Anterior cingulate cortex (tissue), 58 donors: Measurements from ENCODE around the gene APOBR.
"Not testable (repeated sequence)": the region's sequence is repeated elsewhere in the genome, so short reads cannot be mapped to it uniquely, and the experiment has no call there.

Experiments
- DNase-seq, 58 donors: peaks; one replicate each; lab custom pipeline; 2025; lab: John Stamatoyannopoulos, UW

APOBR gene, protein sequence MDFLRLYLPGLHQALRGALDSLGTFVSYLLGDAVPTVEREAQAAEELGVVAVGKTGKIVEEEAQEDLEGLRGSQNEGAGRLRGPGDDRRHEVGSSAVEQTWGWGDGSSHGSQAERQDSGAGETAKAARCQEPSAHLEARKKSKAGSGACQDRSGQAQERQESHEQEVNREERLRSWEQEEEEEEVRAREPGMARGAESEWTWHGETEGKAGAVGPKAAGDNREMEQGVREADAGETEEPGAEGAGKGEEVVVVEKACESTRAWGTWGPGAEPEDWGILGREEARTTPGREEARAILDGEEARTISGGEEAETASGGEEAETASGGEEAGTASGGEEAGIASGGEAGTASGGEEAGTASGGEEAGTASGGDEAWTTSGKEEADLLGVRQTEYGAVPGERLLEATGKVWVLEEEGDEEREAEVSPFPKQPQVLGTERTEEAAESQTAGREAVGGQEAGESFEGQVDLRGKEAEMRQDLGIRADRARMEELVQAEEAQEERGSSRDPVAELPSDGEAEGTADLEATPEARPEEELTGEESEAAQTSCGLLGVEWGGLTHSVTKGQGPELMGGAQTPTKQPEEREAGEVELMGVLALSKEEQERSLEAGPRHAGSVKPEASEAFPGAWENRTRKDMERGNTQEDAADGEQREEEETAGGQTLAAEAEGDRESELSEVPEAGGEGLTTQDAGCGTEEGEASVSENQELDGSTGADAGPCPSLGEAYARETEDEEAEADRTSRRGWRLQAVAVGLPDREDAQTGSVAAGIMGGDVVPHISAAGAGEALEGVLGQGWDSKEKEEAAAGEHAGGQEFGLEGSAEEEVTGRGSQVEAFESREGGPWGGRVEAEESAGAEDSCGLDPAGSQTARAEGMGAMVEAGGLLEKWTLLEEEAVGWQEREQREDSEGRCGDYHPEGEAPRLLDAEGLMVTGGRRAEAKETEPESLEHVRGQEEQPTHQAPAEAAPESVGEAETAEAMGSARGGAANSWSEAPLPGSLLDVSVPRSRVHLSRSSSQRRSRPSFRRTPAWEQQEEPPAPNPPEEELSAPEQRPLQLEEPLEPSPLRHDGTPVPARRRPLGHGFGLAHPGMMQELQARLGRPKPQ

DNA sequence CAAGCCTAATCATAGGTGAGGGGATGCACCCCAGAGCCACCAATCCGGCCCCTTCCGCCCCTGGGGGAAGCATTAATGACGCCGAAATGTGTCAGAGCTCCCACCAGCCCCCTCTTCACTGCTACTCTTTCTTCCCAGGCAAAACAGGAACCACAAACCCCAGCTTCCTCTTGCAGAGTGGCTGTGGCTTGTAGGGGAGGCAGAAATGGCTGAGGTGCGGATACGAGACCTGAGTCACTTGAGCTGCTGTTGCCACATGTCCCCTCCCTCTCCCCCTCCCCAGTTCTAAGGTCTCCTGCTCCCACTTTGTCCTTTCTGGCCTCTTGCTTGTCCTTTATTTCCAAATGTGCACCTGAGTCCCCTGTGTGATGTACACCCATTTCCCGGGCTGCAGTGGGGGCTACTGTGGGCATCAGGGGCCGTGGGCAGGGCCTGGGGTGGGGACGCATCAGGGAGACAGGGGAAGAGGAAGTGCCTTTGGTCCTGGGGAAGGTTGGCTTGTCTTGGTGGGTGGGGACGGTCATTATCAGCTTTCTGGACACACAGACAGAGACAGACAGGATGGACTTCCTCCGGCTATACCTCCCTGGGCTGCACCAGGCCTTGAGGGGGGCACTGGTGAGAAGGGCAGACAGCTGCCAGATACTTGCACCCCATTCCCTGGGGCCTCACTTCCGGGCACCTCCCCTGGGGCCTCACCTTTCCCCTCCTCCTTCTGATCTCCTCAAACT lies at the start of gene APOBR:
Gene APOBR (plus strand): TSS at position 523 of the 731 bp plus-strand sequence. CDS start 39 bp downstream, at position 562.
- peak in 16 of 58 donors; percentile 2 to 54 (median 12) for DNase-seq

DNA sequence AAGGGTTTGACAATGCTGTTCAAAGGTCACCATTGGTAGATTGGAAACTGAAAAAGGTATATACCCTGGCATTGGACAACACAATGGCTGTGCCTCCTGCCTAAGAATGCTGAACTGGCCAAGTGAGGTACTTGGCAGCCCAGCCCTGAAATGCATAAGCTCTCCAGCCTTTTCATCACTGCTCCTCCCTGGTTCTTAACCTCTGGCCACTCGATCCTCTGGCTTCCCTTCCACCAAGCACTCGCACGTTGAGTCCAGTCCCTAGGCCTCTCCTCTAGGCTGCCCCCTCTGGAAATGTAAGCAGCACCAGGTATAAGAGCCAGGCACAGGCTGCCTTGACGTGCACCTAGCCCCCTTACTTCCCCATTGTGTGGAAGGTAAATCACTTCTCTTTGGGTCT lies 48.1 kb upstream of the APOBR start:
- DNase-seq, result not testable (repeated sequence)

DNA sequence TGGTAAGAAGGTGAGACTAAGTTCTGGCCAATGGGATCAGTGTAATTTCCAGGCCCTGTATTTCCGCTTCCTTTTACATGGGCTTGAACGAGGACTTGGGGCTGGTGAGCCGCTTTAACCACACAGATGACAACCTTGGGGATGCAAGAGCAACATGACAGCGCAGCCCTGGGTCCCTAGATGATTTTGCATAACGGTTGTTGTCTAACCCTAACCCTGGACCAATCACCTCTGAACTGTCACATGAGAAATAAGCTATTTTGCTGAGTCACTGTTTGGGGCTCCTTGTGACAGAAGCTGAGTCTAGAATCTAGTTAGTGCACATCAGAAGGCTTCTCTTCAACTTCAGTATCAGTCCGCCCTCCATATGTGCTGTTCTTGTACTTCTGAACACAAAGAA lies 47.4 kb upstream of the APOBR start:
- DNase-seq, result not testable (repeated sequence)

DNA sequence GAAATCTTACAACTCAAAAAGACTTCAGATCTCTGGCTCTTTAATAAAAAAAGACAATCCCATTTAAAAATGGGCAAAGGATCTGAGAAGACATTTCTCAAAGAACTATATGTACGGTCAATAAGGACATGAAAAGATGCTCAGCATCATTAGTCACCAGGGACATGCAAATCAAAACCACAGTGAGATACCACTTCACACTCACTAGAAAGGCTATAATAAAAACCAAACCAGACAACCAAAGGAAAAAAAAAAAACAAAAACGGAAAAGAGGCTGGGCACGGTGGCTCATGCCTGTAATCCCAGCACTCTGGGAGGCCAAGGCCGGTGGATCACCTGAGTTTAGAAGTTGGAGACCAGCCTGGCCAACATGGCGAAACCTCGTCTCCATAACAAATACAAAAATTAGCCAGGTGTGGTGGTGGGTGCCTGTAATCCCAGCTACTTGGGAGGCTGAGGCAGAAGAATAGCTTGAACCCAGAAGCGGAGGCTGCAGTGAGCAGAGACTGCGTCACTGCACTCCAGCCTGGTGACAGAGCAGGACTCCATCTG lies 20.7 kb upstream of the APOBR start:
- no peak for DNase-seq

DNA sequence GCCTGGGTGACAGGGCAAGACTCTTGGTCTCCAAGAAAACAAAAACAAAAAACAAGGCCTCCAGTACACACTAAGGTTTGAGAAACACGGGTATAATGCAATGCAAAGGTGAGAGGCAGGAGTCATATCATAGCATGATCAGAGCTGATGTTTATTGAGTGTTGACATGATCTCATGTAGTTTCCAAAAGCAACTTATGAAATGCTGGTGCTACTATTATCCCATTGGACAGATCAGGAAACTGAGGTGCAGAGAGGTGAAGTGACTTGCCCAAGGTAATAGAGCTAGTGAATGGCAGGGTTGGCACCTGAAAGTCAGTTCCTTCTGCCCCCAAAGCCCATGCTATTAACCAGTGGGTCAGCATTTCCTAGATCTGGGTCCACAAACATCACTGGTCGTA lies 19.2 kb upstream of the APOBR start:
- no peak for DNase-seq

DNA sequence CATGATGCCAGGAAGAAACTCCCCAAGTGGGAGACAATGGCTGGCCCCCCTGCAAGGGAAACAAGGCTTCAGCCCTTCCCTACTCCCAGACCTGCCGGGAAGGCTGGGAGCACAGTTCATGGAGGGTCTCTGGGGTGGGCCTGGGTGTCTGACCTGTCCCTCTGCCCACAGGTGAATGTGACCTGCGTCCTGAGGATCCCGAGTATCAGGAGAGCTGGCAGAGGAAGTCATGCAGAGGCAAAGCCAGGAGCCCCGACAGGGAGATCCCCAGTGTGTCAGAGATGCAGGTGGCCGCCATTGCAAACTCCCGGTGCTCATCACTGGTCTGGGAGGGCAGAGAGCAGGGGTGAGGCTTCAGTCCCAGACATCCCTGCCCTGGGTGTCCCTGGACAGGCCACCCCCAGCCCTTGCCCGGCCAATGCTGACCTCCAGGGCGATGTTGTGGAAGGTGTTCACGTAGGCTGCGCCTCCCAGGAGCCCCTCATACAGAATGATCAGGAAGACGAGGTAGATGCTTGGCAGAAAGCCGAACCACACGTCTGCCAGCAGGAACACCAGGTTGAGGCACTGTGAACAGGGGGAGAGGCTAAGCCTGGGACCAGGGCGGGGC lies 17.0 kb upstream of the APOBR start:
- DNase-seq, result no peak

DNA sequence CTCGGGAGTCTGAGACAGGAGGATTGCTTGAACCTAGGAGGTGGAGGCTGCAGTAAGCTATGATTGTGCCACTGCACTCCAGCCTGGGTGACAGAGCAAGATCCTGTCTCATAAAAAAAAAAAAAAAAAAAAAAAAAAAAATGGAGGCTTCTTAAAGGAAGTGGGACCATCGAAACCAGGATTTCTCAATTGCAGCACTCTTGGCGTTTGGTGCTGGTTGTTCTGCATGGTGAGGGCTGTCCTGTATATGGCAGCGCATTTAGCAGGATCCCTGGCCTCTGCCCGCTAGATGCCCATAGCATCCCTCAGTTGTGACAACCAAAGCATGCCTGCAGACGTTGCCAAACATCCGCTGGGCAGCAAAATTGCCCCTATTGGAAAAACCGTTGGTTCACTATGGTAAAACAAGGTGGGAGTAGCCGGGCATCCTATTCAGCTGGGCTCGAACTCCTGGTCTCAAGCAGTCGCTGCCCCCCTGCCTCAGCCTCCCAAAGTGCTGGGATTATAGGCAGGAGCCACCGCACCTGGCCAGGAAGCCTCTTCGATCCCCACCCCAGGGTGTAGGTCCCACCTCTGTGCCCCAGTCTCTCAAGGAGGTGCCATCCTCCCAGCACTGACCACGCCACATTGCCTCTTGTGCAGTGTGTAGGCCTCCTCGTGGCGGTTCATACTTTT lies 15.8 kb upstream of the APOBR start:
- DNase-seq, result no peak

DNA sequence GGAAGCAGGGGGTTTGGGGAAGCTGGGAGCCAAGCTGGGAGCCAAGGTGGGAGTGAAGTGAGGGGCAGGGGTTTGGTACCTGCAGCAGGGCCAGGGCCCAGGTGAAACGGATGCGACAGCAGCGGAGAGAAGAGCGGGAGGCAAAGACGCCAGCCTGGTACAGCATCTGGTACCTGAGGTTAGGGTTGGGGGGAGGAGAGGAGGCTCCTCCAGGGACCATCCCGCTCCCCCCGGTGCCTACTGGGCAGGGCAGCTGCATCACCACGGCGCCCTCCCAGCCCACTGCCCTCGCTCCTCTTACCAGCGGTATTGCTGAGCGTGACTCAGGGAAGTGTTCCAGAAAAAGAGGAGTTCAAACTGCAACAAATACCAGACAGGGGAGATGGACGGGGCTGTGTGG lies 12.4 kb upstream of the APOBR start:
- no peak for DNase-seq

DNA sequence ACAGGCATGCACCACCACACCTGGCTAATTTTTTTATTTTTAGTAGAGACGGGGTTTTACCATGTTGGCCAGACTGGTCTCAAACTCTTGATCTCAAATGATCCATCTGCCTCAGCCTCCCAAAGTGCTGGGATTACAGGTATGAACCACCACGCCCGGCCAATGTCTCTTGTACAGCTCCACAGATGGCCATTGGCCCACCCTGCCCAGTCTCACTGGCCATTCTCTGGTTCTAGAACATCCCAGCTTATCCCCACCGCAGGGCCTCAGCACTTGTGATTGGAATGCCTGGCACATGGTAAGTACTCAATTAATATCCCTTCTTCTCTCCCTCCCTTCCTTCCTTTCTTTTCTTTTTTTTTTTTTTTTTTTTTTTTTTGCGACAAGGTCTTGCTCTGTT lies 11.1 kb upstream of the APOBR start:
- DNase-seq, result not testable (repeated sequence)

DNA sequence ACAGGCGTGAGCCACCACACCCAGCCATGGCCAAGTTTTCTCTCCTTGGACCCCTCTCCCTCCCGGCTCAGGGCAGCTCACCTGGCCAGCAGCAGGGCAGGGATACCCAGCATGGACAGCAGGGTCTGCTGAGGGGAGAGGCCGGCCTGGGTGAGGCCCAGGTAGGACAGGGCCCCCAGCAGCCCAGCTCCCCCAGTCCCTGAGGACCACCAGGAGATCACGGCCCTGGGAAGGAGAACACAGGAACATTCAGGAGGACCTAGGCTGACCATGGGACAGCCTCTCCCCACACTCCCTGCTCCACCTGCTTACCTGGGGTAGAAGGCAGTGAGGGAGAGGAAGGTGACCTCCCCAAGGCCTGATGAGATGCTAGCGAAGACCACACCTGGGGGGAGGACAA lies 8.2 kb upstream of the APOBR start:
- DNase-seq, result no peak

DNA sequence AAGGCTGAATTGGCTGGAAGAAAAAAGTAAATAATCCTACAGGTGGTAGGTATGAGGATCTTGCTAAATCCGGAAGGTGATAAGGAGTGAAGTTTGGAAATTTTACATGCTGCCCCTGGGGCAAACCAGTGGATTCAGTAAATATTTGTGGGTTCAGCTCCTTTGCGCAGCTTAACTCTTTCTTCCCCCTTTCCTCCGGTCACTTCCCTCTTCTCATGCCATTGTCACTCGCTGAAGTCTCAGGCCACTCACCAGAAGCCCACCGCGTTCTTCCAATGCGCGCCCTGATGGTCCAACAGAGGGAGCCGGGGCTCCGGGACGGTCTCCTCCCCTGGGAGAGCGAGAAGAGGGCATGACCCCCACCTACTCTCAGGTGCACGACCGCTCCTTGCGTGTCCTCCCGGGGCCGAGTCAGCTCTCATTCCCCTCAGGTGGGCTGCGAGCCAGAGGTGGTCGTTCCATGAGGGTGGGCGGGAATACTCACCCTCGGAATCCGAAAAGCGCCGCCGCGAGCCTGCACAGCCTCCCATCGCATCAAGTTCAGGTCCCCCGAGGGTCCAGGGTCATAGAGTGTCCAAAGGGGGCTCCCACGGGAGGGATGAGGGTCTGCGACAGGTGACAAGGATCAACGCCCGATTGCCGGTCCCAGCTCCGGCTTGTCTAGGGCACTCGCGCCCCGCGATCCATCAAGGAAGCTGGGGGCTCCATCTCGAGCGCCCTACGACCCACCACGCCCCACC lies 3.0 kb upstream of the APOBR start:
- peak in 22 of 58 donors; percentile 11 to 68 (median 44) for DNase-seq

DNA sequence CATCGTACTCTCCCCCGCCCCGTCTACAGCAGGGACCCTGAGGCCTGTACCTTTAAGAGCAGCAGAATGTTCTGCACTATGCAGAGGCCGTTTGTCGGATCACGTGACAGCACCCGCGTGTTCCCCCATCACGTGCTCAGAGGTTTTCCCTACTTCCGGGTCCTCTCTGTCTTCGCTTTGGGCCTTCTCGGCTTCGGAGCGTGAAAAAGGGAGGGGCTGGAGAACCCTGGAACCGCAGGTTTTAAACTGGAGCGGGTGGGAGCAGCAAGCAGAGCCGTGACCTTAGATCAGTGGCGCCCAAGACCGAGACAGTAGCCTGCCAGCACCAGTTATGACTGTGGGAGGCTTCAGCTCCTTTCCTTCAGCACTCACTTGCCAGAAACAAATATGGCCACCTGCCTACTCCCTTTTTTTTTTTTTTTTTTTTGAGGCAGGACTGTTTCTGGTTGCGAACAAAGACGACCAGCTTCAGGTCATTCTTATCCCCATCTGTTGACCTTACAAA lies 2.4 kb upstream of the APOBR start, which contains the start of gene CLN3:
Gene CLN3 (minus strand): TSS at position 105 of the 505 bp plus-strand sequence. CDS start 315 bp downstream, outside the sequence.
- DNase-seq, result peak; percentile 45 to 94 (median 90)

DNA sequence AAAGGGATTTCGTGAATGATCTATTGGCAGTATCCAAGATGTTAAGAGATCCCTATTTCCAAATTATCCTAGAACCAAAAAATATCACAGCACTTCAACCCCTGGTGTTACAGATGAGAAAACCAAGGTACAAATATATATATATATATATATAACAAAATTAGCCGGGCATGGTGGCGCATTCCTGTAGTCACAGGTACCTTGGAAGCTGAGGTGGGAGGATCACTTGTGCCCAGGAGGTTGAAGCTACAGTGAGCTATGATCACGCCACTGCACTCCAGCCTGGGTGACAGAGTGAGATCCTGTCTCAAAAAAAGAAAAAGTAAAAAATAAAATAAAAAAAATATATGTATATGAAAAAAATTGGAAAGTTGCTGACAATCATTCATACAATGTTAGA lies 1.9 kb upstream of the APOBR start:
- no peak for DNase-seq

DNA sequence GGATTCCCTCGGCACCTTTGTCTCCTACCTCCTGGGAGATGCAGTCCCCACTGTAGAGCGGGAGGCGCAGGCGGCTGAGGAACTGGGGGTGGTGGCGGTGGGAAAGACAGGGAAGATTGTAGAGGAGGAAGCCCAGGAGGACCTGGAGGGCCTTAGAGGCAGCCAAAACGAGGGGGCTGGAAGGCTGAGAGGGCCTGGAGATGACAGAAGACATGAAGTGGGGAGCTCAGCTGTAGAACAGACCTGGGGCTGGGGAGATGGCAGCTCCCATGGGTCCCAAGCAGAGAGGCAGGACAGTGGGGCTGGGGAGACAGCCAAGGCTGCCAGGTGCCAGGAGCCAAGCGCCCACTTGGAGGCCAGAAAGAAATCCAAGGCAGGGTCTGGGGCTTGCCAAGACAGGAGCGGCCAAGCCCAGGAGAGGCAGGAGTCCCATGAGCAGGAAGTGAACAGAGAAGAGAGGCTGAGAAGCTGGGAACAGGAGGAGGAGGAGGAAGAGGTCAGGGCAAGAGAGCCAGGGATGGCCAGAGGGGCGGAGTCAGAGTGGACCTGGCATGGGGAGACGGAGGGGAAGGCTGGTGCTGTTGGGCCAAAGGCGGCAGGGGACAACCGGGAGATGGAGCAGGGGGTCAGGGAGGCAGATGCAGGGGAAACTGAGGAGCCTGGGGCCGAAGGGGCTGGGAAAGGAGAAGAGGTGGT lies 803 bp downstream of the APOBR start:
- peak in 2 of 58 donors; percentile 3 to 11 for DNase-seq

DNA sequence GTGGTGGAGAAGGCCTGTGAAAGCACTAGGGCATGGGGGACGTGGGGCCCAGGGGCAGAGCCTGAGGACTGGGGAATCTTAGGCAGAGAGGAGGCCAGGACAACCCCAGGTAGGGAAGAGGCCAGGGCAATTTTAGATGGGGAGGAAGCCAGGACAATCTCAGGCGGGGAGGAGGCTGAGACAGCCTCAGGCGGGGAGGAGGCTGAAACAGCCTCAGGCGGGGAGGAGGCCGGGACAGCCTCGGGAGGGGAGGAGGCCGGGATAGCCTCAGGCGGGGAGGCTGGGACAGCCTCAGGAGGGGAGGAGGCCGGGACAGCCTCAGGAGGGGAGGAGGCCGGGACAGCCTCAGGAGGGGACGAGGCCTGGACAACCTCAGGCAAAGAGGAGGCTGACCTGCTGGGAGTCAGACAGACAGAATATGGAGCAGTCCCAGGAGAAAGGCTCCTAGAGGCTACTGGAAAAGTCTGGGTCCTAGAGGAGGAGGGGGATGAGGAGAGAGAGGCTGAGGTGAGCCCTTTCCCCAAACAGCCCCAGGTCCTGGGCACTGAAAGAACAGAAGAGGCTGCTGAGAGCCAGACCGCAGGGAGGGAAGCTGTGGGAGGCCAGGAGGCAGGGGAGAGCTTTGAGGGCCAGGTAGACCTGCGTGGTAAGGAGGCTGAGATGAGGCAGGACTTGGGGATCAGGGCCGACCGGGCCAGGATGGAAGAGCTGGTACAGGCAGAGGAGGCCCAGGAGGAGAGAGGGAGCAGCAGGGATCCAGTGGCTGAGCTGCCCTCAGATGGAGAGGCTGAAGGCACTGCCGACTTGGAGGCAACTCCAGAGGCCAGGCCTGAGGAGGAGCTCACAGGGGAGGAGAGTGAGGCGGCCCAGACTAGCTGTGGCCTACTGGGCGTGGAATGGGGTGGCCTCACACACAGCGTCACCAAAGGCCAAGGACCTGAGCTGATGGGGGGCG lies 1.6 kb downstream of the APOBR start:
- no peak for DNase-seq

DNA sequence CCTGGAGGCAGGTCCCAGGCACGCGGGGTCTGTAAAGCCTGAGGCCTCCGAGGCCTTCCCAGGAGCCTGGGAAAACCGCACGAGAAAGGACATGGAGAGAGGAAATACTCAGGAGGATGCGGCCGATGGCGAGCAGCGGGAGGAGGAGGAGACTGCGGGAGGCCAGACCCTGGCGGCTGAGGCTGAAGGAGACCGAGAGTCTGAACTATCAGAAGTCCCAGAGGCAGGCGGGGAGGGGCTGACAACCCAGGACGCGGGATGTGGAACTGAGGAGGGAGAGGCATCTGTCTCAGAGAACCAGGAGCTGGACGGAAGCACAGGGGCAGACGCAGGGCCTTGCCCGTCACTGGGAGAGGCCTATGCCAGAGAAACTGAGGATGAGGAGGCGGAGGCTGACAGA lies 2.4 kb downstream of the APOBR start:
- DNase-seq, result no peak
